K562 (cell line): ENCODE measurements around the gene LRRC14B.

Source experiments
- ATF6 ChIP-seq: sonication (generic); formaldehyde crosslinking; IDR thresholded peaks from 2 replicates; pipeline ENCODE4 v1.4.0; 2020; ENCODE audit warnings: mild to moderate bottlenecking, missing genetic modification reagents
- BCLAF1 ChIP-seq, 2 experiments: fragments of 450-650 bp in 1 of 2; IDR thresholded peaks; 2 replicates each; pipeline ENCODE4 v1.6.1; 2011 to 2017; ENCODE audit warnings: low read depth in 2 of 2, antibody characterized with exemption in 1 of 2, borderline replicate concordance in 1 of 2, low read length in 1 of 2, mild to moderate bottlenecking in 1 of 2, mixed read lengths in 1 of 2; ENCODE audit not compliant: control insufficient read depth in 1 of 2
- CHD1 ChIP-seq: fragments of 200-600 bp; sonication (generic); IDR thresholded peaks from one replicate; pipeline ENCODE4 v1.6.1; 2012; ENCODE audit warnings: mild to moderate bottlenecking, moderate library complexity, low read length, inconsistent platforms
- EZH2 ChIP-seq: IDR thresholded peaks from 2 replicates; pipeline ENCODE4 v1.6.1; 2012; ENCODE audit warnings: low read depth, mild to moderate bottlenecking, inconsistent platforms, low read length, borderline replicate concordance
- FOS ChIP-seq: IDR thresholded peaks from 3 replicates; pipeline ENCODE4 v1.6.1; 2011; ENCODE audit not compliant: insufficient read length; ENCODE audit errors: extremely low read depth
- IRF1 ChIP-seq: sonication (generic); formaldehyde crosslinking; IDR thresholded peaks from 2 replicates; pipeline ENCODE4 v1.8.0; 2022; ENCODE audit warnings: missing genetic modification reagents, mild to moderate bottlenecking, borderline replicate concordance
- NR0B1 ChIP-seq: fragments of 450-650 bp; IDR thresholded peaks from one replicate; pipeline ENCODE4 v1.6.1; 2018; ENCODE audit warnings: mild to moderate bottlenecking, moderate library complexity; ENCODE audit not compliant: partially characterized antibody
- SIN3B ChIP-seq: fragments of 450-650 bp; IDR thresholded peaks from 2 replicates; pipeline ENCODE4 v1.6.1; 2017; ENCODE audit warnings: low read depth, mild to moderate bottlenecking, moderate library complexity
- SMARCA5 ChIP-seq: fragments of 450-650 bp; IDR thresholded peaks from 2 replicates; pipeline ENCODE4 v1.6.1; 2016
- USF1 ChIP-seq: sonication (generic); formaldehyde crosslinking; IDR thresholded peaks from 2 replicates; pipeline ENCODE4 v1.9.0; 2022; ENCODE audit warnings: mild to moderate bottlenecking, missing genetic modification reagents

DNA sequence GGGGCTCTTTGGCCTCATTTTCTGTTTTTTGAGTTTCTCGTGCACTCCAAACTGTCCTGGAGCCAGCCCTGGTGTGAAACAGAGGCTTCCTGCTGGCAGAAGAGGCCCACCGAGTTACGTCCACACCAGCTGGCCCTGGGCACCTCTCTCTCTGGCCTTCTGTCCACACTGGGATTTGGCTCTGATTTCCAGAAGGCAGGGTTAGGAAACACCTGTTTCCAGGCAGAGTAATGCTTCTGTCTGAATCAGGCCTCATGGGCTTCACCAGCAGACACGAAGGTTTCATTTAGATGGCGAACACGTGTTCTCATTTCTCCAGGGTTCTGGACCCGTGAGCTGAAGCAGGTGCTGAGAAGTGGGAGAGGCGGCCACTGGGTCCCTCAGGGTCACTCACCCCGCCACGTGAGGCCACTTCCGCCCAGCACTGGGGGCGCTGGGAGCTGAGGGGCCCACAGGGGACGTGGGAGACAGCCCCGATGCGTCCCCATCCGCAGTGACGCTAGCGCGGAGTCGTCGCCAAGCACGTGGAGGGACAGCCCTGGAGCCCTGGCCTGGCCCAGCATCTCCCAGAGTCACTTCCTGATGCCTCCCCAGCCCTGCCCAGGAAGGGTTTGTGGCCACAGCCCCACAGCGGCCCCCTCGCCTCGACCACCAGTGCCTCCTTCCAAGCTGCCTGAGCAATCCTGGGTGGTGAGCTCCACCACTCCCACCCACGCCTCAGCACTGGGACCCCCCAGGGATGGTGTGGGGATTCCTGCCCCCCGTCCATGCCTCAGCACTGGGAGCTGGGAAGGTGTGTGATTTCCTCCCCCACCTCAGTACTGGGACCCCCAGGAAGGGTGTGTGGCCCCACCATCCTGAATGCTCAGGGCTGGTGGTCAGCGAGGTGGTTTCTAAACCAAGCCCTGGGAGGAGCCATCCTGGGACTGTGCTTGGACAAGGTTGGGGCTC is 4.9 kb upstream of the LRRC14B start:
- TF ChIP-seq SMARCA5 (no peak), NR0B1 (no peak), SIN3B (no peak), ATF6 (CRISPR knock-in tag) (no peak), BCLAF1 (IDR thresholded peaks at IDR 0.05; ENCODE audit: borderline replicate concordance in 1 of 2, control insufficient read depth in 1 of 2, low read depth in 2 of 2, low read length in 1 of 2) (no peak), FOS (no peak), CHD1 (no peak), USF1 (CRISPR knock-in tag) (no peak), EZH2 (no peak), IRF1 (CRISPR knock-in tag) (no peak)
